HL-60 (cell line): ENCODE data around the gene IGF2R.

ENCODE experiments used
- DNase-seq, 2 experiments: peaks; one replicate each; pipeline ENCODE4 v3.0.0-alpha.2; 2010 to 2020; ENCODE audit warnings: low read depth in 1 of 2, low spot score in 1 of 2
- H3K27ac ChIP-seq: fragments of 250-450 bp; sonication (Bioruptor Pico); replicated peaks from 2 replicates; pipeline ENCODE4 v1.5.1; 2020; ENCODE audit warnings: mild to moderate bottlenecking, moderate library complexity
- H3K27me3 ChIP-seq: fragments of 250-450 bp; sonication (Bioruptor Pico); 2 replicates; pipeline ENCODE4 v1.5.1; 2021; ENCODE audit warnings: mild to moderate bottlenecking, moderate library complexity; ENCODE audit not compliant: insufficient read depth, poor library complexity, severe bottlenecking
- H3K4me3 ChIP-seq: replicated peaks from 2 replicates; pipeline ENCODE4 v1.5.1; 2011; ENCODE audit warnings: mild to moderate bottlenecking, control low read depth, low read length; ENCODE audit not compliant: insufficient read depth
- CTCF ChIP-seq: IDR thresholded peaks from one replicate; pipeline ENCODE4 v1.5.1; 2011; ENCODE audit warnings: low read length, control low read depth, inconsistent platforms; ENCODE audit not compliant: insufficient read depth
- GABPA ChIP-seq: IDR thresholded peaks from 2 replicates; pipeline ENCODE4 v1.6.1; 2012; ENCODE audit warnings: low read depth
- POLR2AphosphoS5 ChIP-seq: IDR thresholded peaks from 2 replicates; pipeline ENCODE4 v1.6.1; 2012; ENCODE audit warnings: low read depth
- REST ChIP-seq: IDR thresholded peaks from 2 replicates; pipeline ENCODE4 v1.6.1; 2012; ENCODE audit warnings: low read depth; ENCODE audit not compliant: insufficient replicate concordance
- SPI1 ChIP-seq: IDR thresholded peaks from 2 replicates; pipeline ENCODE4 v1.6.1; 2012; ENCODE audit warnings: low read depth, mild to moderate bottlenecking, borderline replicate concordance

Gene IGF2R

GRCh38 chr6:160082627-160083026 lies 113.7 kb downstream of the IGF2R start:
- Histone ChIP-seq H3K27ac (no peak overlapping the region), H3K4me3 (no peak overlapping the region), H3K27me3 (no peaks in the 10 kb centered on the region)
- DNase-seq, result no peak
- TF ChIP-seq SPI1, result no peak
- no peak for TF ChIP-seq POLR2AphosphoS5
- no peak for TF ChIP-seq GABPA
- TF ChIP-seq REST, result no peak
- TF ChIP-seq CTCF, result no peak

- Histone ChIP-seq H3K27me3 (no peaks in the 10 kb centered on the region), H3K4me3 (no peak overlapping the region), H3K27ac (no peak overlapping the region)
- no peak for TF ChIP-seq POLR2AphosphoS5
- no peak for TF ChIP-seq GABPA
- TF ChIP-seq REST, result no peak
- no peak for TF ChIP-seq CTCF
- no peak for TF ChIP-seq SPI1
- no peak for DNase-seq
Observed at GRCh38 chr6:160084198-160084776, 115.4 kb downstream of the IGF2R start.

- Histone ChIP-seq H3K4me3 (no peak overlapping the region), H3K27me3 (no peaks in the 10 kb centered on the region), H3K27ac (no peak overlapping the region)
- no peak for DNase-seq
- TF ChIP-seq GABPA, result no peak
- TF ChIP-seq CTCF, result no peak
- TF ChIP-seq REST, result no peak
- no peak for TF ChIP-seq POLR2AphosphoS5
- no peak for TF ChIP-seq SPI1
Observed at GRCh38 chr6:160085226-160085625, 116.3 kb downstream of the IGF2R start.
